NCI-H1048 (cell line): ENCODE results near the gene FBXO31.

Source experiments
- DNase-seq: peaks from one replicate; lab custom pipeline; 2025; lab: John Stamatoyannopoulos, UW

Gene FBXO31

DNA sequence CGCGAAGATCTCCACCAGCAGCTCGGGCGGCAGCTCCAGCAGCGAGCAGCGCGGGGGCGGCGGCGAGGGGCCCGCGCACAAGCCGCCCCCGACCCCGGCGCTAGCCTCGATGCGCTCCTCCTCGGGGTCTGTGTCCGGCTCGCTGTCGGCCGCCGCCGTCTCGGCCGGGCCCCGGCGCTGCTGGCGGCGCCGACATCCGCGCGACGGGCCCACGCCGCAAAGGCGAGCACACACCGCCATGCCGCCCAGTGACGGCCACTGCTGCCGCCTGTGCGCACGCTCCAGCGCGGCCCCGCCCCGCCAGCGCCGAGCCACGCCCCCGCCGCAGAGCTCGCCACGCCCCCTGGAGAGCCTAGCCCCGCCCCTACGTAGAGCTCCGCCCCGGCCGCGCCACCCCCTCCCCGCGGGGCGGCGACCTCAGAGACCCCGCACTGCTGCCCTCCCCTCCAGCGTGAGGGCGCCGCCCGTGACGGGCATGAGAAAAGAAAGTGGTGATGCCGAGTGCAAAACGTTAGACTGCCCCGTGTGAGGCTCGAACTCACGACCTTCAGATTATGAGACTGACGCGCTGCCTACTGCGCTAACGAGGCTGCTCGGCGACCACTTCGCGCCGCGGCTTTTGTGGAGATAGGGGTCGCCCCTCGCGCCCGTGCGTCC, at the start of gene FBXO31:
TSS of gene FBXO31 (minus strand) at position 272 of the 657 bp plus-strand sequence. CDS start at position 240, 32 bp downstream.
- no peak for DNase-seq

DNA sequence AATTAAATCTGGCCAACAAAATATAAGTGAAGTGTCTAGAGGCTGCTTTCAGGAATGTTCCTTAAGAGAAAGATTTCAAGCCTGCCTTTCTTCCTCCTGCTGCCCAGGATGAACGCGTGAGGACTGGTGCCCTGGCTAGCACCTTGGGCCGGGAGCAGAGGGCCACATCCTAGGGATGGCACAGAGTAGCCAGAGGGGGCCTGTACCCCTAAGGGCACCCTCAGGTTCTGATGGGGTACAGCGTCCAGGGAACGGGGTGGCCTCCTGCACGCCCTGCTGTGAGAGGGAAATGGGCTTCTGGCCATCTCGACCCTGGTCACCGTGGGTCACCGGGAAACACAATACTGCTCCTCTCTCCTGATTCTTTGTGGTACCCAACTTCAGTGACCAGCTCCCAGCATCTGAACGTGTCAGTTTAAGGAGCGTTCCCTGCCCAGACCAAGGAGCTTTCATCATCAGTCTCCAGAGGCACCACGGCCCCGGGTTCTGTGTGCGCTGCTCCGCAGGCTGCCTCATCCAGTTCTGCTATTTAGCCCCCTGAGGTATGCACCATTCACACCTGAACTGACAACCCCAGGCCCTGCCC, 48.8 kb upstream of the FBXO31 start:
- DNase-seq = no peak

DNA sequence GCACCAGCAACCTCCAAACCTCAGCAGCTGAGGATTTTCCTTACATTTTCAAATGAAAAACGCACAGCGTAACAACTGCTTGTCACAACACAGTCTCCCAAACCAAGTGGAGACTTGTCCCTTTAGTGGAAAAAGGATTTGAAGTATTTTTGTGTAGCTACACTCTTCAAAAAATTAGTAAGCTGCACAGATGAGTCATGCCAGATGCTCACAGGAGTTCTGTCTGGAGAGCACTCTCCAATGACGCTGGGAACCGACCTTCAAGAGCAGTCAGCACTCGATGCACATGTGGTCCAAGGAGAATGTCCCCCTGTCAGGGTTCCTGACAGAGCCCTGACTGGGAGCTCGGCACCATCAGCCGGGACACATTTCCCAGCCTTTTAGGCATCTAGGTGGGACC, 48.4 kb upstream of the FBXO31 start:
- no peak for DNase-seq

- DNase-seq = no peak
These were observed 43.0 kb upstream of the FBXO31 start for GRCh38 chr16:87426423-87427215.

DNA sequence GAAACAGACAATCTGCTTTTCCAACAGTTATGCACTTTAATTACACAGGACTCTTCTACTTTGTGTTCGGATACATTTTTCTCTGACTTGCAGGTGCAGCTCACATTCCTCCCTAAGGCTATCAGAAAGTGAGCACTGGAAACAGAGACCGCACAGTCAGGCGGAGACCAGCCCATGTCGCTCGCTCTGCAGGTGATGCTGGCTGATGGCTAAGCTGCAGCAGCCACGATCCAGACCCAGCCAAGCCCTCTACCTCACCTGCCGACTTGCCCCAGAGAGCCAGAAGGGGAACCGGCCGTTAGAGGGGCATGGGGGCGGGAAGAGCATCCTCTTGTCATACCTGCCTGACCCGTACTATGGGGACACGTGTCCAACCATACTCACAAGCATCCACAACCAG, 42.4 kb upstream of the FBXO31 start:
- DNase-seq = no peak

DNA sequence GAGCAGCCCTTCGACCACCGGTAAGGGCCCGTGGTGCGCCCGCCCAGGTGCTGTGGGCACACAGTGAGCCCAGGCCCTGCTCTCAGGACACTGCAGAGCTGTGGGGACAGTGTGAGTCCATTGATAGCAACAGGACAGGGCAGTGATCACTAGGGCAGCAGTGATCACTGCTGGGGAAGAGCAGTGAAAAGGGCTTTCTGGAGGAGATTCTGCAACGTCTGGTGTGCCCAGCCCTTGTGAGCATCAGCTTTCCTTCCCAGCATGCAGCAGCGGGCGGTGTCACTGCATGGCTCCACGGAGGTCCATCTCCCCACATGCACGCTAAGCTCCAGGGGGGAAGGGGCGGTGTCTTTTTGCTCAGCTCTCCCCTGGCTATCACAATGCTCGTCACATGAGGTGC, 40.7 kb upstream of the FBXO31 start:
- DNase-seq = no peak

DNA sequence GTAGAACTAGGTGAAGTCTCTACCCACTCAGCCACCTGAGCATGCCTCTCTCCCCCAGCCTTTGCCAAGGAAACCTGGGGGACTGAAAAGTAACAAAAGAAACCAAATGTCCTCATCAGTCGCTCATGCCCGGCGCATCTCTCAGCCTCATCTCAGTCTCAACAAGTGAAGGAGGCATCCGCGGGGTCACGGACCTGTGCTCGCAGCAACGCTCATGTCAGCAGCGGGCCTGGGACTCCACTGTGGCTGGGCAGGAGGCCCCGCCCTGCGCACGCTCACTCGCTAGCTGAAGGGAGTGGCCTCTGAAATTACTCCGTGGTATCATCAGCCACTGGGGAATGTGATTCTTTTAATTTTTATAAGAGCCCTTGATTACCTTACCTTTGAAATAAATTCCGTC, 39.9 kb upstream of the FBXO31 start:
- DNase-seq = no peak

GRCh38 chr16:87422106-87422505, 38.5 kb upstream of the FBXO31 start:
- no peak for DNase-seq

- no peak for DNase-seq
These were observed 37.7 kb upstream of the FBXO31 start for GRCh38 chr16:87421003-87421912.

GRCh38 chr16:87420026-87421002, 36.7 kb upstream of the FBXO31 start:
- no peak for DNase-seq

DNA sequence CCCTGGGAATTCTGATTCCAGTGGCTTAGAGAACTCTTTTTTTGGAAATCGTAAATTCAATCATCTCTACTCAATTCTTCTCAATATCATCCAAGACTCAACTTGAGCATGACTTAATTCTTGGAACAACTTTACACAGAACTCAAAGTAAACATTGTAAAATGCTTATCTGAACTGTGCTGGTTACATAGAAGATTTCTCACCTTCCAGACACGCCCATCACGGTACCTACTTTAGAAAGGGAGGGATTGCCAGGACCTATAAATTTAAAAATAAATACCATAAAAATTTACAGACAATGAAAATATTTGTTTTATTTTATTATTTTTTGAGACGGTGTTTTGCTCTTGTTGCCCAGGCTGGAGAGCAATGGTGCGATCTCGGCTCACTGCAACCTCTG, 35.1 kb upstream of the FBXO31 start:
- DNase-seq = no peak

DNA sequence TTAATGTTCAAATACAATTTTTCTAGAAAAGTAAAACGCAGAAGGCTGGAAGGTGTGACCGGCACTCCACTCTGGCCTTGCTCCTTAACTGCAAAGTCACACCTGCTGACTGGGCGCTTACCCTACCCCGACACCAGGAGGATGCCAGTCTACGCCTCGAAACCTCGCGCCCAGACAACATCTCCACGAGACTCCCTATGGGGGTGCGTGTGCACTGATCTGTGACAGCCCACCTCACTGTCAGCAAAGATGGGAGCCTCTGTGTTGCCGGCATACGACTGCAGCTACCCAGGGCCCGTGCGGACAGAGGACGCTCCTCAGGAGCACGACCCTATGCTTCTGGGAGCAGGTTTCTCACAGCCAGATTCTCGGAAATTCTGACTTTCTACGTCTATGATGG, 34.6 kb upstream of the FBXO31 start:
- DNase-seq = no peak

- no peak for DNase-seq
These were observed 33.9 kb upstream of the FBXO31 start for GRCh38 chr16:87417528-87417910.

DNA sequence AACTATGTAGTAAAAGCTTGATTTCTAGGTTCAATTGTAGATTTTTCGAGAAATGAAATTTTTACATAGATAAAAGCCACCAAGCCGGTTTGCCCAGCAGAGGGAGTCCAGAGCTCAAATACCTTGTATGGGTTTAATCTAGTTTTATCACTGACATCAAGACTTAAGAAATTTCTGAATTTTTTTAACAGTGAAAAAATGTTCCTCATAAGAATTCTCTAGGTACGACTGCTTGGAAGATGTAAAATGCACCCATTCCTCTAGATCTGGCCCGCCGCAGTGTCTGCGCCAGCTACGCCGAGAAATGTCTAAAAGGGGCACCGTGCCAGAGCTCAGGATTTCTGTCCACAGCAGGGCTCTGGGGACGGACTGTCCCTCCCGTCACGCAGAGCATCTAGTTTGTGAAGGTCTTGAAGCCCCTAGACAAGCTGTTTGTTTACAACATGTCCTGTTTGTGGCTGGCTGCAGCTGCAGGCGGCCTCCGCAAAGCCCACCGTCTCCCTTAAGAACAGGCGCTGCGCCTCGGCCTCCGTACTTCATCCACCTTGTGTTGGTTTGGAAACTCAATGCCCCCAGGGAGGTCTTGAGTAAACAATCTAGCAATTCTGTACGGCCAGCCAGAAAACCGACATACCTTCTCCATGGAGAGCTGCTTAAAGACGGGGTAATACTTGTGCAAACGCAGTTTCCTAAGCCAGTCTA, 33.4 kb upstream of the FBXO31 start:
- no peak for DNase-seq

DNA sequence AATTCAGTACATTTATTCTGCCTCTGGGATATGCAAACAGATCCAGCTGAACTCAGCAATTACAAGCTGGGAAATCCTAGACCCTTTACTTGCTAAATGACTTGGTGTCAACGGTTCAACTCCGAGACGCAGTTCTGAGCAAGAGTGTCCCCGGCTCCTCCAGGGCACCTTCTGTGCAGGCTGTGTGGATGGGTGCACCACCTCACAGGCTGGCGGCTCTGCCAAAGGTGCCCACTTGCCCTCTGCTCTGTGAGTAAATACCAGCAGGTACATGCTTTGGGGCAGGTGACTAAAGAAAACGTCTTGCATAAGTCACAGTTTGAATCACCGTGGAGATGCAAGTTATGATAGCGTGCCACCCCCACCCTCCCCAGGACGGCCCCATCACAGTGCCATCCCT, 31.9 kb upstream of the FBXO31 start:
- no peak for DNase-seq

GRCh38 chr16:87414251-87414680, 30.7 kb upstream of the FBXO31 start:
- DNase-seq = no peak

DNA sequence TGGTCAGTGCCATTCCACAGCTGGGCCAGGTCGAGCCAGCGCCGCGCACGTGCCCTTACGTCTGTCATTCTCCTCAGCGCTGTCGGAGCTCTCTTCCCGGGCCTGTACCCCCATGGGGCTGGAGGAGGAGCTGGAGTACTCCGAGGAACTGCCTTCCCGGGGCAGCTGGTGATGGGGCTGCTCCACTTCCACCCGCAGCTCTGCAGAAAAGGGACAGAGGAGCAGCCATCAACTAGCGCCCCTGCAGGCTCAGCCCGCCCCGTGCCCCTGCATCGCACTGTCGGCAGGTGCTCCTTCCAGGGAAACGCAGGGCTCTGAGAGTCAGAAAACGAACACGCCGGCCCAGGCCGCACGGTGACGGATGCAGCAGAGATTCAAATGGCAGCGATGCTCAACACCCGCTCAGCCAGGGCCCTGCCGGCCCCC, 29.4 kb upstream of the FBXO31 start:
- DNase-seq = no peak

- DNase-seq = no peak
These were observed 28.9 kb upstream of the FBXO31 start for GRCh38 chr16:87412371-87412995.

- no peak for DNase-seq
These were observed 28.0 kb upstream of the FBXO31 start for GRCh38 chr16:87411375-87412271.
